C4-2B (cell line): ENCODE results near the gene GRIN1.

ENCODE experiments used
- H3K27ac ChIP-seq: fragments of 450-650 bp; 2 replicates; pipeline ENCODE4 v1.5.1; 2017
- CTCF ChIP-seq: fragments of 450-650 bp; conservative IDR thresholded peaks from 2 replicates; pipeline ENCODE4 v1.5.1; 2017; ENCODE audit warnings: mild to moderate bottlenecking
- ZFX ChIP-seq: fragments of 450-650 bp; IDR thresholded peaks from 2 replicates; pipeline ENCODE4 v1.6.1; 2017

Gene GRIN1

GRCh38 chr9:137179761-137180160 is 40.8 kb downstream of the GRIN1 start:
- no peak for TF ChIP-seq ZFX
- no peak for TF ChIP-seq CTCF

GRCh38 chr9:137180491-137180890 is 41.5 kb downstream of the GRIN1 start:
- no peak for TF ChIP-seq ZFX
- TF ChIP-seq CTCF: no peak
- no peak overlapping the region for H3K27ac ChIP-seq

More at GRCh38 chr9:137179761-137180160, 40.8 kb downstream of the GRIN1 start:
- no peak overlapping the region for H3K27ac ChIP-seq

- TF ChIP-seq ZFX (no peak), CTCF (no peak)
- no peak overlapping the region for H3K27ac ChIP-seq
Observed at GRCh38 chr9:137181680-137182079, 42.7 kb downstream of the GRIN1 start.

- H3K27ac ChIP-seq: no peak overlapping the region
- TF ChIP-seq ZFX (no peak), CTCF (no peak)
Observed at GRCh38 chr9:137182836-137183235, 43.9 kb downstream of the GRIN1 start.

- no peak for TF ChIP-seq CTCF
- no peak for TF ChIP-seq ZFX
- no peak overlapping the region for H3K27ac ChIP-seq
Observed at GRCh38 chr9:137183980-137184595, 45.1 kb downstream of the GRIN1 start.

- no peak for TF ChIP-seq CTCF
- TF ChIP-seq ZFX: no peak
- no peak overlapping the region for H3K27ac ChIP-seq
Observed at GRCh38 chr9:137184881-137185660, 46.1 kb downstream of the GRIN1 start.

GRCh38 chr9:137185921-137186320 is 47.0 kb downstream of the GRIN1 start:
- H3K27ac ChIP-seq: no peak overlapping the region
- no peak for TF ChIP-seq CTCF
- no peak for TF ChIP-seq ZFX
